ENCODE measurements around the gene SPRTN.

DNA sequence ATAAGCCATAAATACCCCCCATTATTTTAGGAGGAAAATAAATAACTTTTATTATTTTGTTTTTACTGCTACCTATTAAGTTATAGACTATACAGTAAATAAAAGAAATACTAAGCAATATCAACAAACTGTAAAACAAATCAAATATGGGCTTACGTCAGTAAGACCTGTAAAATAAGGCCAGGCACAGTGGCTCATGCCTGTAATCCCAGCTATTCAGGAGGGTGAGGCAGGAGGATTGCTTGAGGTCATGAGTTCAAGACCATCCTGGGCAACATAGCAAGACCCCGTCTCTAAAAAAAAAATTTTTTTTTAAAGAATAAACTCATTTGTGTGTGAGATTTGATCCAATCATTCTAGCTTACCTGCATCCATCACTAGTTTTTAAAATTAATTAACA lies 66.2 kb downstream of the SPRTN start:
- TF ChIP-seq, protein P1, sequence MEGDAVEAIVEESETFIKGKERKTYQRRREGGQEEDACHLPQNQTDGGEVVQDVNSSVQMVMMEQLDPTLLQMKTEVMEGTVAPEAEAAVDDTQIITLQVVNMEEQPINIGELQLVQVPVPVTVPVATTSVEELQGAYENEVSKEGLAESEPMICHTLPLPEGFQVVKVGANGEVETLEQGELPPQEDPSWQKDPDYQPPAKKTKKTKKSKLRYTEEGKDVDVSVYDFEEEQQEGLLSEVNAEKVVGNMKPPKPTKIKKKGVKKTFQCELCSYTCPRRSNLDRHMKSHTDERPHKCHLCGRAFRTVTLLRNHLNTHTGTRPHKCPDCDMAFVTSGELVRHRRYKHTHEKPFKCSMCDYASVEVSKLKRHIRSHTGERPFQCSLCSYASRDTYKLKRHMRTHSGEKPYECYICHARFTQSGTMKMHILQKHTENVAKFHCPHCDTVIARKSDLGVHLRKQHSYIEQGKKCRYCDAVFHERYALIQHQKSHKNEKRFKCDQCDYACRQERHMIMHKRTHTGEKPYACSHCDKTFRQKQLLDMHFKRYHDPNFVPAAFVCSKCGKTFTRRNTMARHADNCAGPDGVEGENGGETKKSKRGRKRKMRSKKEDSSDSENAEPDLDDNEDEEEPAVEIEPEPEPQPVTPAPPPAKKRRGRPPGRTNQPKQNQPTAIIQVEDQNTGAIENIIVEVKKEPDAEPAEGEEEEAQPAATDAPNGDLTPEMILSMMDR (IDR thresholded peaks at IDR 0.05) = no peak
- no peak for TF ChIP-seq POLR2A (IDR thresholded peaks at IDR 0.05)
